ENCODE results near the gene PLSCR1.

DNA sequence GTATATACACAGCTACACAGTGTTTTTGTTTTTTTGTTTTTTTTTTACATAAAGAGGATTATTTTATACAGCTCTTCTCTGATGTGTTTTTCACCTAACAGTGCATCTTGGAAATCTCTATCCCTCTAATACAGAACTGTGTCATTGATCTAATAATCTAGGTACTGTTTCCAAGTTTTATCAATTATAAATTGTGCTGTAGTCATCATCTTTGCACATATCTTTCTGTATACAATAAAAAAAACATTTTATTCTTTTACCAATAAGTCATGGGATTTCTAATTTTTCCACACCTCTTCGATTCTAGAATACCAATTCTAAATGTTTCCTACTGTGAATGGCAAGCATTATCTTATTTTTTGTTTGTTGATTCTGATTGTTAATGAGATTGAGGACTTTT is 73.4 kb downstream of the PLSCR1 start:
- TF ChIP-seq, protein P1, sequence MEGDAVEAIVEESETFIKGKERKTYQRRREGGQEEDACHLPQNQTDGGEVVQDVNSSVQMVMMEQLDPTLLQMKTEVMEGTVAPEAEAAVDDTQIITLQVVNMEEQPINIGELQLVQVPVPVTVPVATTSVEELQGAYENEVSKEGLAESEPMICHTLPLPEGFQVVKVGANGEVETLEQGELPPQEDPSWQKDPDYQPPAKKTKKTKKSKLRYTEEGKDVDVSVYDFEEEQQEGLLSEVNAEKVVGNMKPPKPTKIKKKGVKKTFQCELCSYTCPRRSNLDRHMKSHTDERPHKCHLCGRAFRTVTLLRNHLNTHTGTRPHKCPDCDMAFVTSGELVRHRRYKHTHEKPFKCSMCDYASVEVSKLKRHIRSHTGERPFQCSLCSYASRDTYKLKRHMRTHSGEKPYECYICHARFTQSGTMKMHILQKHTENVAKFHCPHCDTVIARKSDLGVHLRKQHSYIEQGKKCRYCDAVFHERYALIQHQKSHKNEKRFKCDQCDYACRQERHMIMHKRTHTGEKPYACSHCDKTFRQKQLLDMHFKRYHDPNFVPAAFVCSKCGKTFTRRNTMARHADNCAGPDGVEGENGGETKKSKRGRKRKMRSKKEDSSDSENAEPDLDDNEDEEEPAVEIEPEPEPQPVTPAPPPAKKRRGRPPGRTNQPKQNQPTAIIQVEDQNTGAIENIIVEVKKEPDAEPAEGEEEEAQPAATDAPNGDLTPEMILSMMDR (IDR thresholded peaks at IDR 0.05; ENCODE audit: insufficient read depth, low read length), result no peak
- TF ChIP-seq POLR2AphosphoS5 (IDR thresholded peaks at IDR 0.05; ENCODE audit: low read depth), result no peak
- TF ChIP-seq, protein P2, sequence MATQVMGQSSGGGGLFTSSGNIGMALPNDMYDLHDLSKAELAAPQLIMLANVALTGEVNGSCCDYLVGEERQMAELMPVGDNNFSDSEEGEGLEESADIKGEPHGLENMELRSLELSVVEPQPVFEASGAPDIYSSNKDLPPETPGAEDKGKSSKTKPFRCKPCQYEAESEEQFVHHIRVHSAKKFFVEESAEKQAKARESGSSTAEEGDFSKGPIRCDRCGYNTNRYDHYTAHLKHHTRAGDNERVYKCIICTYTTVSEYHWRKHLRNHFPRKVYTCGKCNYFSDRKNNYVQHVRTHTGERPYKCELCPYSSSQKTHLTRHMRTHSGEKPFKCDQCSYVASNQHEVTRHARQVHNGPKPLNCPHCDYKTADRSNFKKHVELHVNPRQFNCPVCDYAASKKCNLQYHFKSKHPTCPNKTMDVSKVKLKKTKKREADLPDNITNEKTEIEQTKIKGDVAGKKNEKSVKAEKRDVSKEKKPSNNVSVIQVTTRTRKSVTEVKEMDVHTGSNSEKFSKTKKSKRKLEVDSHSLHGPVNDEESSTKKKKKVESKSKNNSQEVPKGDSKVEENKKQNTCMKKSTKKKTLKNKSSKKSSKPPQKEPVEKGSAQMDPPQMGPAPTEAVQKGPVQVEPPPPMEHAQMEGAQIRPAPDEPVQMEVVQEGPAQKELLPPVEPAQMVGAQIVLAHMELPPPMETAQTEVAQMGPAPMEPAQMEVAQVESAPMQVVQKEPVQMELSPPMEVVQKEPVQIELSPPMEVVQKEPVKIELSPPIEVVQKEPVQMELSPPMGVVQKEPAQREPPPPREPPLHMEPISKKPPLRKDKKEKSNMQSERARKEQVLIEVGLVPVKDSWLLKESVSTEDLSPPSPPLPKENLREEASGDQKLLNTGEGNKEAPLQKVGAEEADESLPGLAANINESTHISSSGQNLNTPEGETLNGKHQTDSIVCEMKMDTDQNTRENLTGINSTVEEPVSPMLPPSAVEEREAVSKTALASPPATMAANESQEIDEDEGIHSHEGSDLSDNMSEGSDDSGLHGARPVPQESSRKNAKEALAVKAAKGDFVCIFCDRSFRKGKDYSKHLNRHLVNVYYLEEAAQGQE (IDR thresholded peaks at IDR 0.05; ENCODE audit: insufficient replicate concordance, low read depth), result no peak

Measured in HL-60 (cell line).